ENCODE measurements around the gene ZNF680.

Gene ZNF680

GRCh38 chr7:64603271-64603670 is 40.4 kb upstream of the ZNF680 start:
- H3K4me1 ChIP-seq (ENCODE audit: control insufficient read depth, low read length), result no peaks in the 10 kb centered on the region
- H3F3A ChIP-seq (ENCODE audit: control insufficient read depth, insufficient read depth), result no peaks in the 10 kb centered on the region
- TF ChIP-seq EZH2phosphoT487 (IDR thresholded peaks at IDR 0.05; ENCODE audit: borderline replicate concordance, low read length) (no peak), CTCF (IDR thresholded peaks at IDR 0.05; ENCODE audit: low read depth, low read length, poor library complexity, severe bottlenecking) (no peak)
- H3K79me2 ChIP-seq (ENCODE audit: control insufficient read depth, low read length), result no peaks in the 10 kb centered on the region
- H3K36me3 ChIP-seq (ENCODE audit: control insufficient read depth, low read length), result no peaks in the 10 kb centered on the region
- no peak overlapping the region for H3K4me3 ChIP-seq (ENCODE audit: low read length)
- H3K27ac ChIP-seq (ENCODE audit: low read depth, low read length), result no peak overlapping the region
- no peaks in the 10 kb centered on the region for H3K9me2 ChIP-seq (replicated peaks; ENCODE audit: control insufficient read depth, low read length)
- no peaks in the 10 kb centered on the region for H3K9me3 ChIP-seq (ENCODE audit: control insufficient read depth, insufficient read depth, low read length)
- no peak overlapping the region for H3K4me2 ChIP-seq (ENCODE audit: low read length)
- no peaks in the 10 kb centered on the region for H3K27me3 ChIP-seq (ENCODE audit: control insufficient read depth, low read length)
- no peaks in the 10 kb centered on the region for H4K20me1 ChIP-seq (ENCODE audit: control insufficient read depth, insufficient read depth, low read depth, low read length)

GRCh38 chr7:64602518-64602917 is 39.6 kb upstream of the ZNF680 start:
- TF ChIP-seq EZH2phosphoT487 (IDR thresholded peaks at IDR 0.05; ENCODE audit: borderline replicate concordance, low read length), result no peak
- no peak for TF ChIP-seq CTCF (IDR thresholded peaks at IDR 0.05; ENCODE audit: low read depth, low read length, poor library complexity, severe bottlenecking)
- H4K20me1 ChIP-seq (ENCODE audit: control insufficient read depth, insufficient read depth, low read depth, low read length), result no peaks in the 10 kb centered on the region
- no peak overlapping the region for H3K4me2 ChIP-seq (ENCODE audit: low read length)
- no peaks in the 10 kb centered on the region for H3K27me3 ChIP-seq (ENCODE audit: control insufficient read depth, low read length)
- H3K9me3 ChIP-seq (ENCODE audit: control insufficient read depth, insufficient read depth, low read length), result no peaks in the 10 kb centered on the region
- H3F3A ChIP-seq (ENCODE audit: control insufficient read depth, insufficient read depth), result no peaks in the 10 kb centered on the region
- H3K4me1 ChIP-seq (ENCODE audit: control insufficient read depth, low read length), result no peaks in the 10 kb centered on the region
- no peaks in the 10 kb centered on the region for H3K36me3 ChIP-seq (ENCODE audit: control insufficient read depth, low read length)
- H3K4me3 ChIP-seq (ENCODE audit: low read length), result no peak overlapping the region
- H3K27ac ChIP-seq (ENCODE audit: low read depth, low read length), result no peak overlapping the region
- no peaks in the 10 kb centered on the region for H3K9me2 ChIP-seq (replicated peaks; ENCODE audit: control insufficient read depth, low read length)
- no peaks in the 10 kb centered on the region for H3K79me2 ChIP-seq (ENCODE audit: control insufficient read depth, low read length)

- Histone ChIP-seq H3K79me2 (ENCODE audit: control insufficient read depth, low read length) (no peaks in the 10 kb centered on the region), H3K27ac (ENCODE audit: low read depth, low read length) (no peak overlapping the region), H3K36me3 (ENCODE audit: control insufficient read depth, low read length) (no peaks in the 10 kb centered on the region), H3F3A (ENCODE audit: control insufficient read depth, insufficient read depth) (no peaks in the 10 kb centered on the region), H3K27me3 (ENCODE audit: control insufficient read depth, low read length) (no peaks in the 10 kb centered on the region), H3K9me2 (replicated peaks; ENCODE audit: control insufficient read depth, low read length) (no peaks in the 10 kb centered on the region), H3K4me2 (ENCODE audit: low read length) (no peak overlapping the region), H4K20me1 (ENCODE audit: control insufficient read depth, insufficient read depth, low read depth, low read length) (no peaks in the 10 kb centered on the region), H3K9me3 (ENCODE audit: control insufficient read depth, insufficient read depth, low read length) (no peaks in the 10 kb centered on the region), H3K4me1 (ENCODE audit: control insufficient read depth, low read length) (no peaks in the 10 kb centered on the region), H3K4me3 (ENCODE audit: low read length) (no peak overlapping the region)
- TF ChIP-seq CTCF (IDR thresholded peaks at IDR 0.05; ENCODE audit: low read depth, low read length, poor library complexity, severe bottlenecking) (no peak), EZH2phosphoT487 (IDR thresholded peaks at IDR 0.05; ENCODE audit: borderline replicate concordance, low read length) (no peak)
Observed at GRCh38 chr7:64602086-64602485, 39.2 kb upstream of the ZNF680 start.

GRCh38 chr7:64599359-64599758 is 36.5 kb upstream of the ZNF680 start:
- no peaks in the 10 kb centered on the region for H3K79me2 ChIP-seq (ENCODE audit: control insufficient read depth, low read length)
- no peak overlapping the region for H3K4me3 ChIP-seq (ENCODE audit: low read length)
- no peak overlapping the region for H3K4me2 ChIP-seq (ENCODE audit: low read length)
- no peaks in the 10 kb centered on the region for H3K4me1 ChIP-seq (ENCODE audit: control insufficient read depth, low read length)
- H3K27ac ChIP-seq (ENCODE audit: low read depth, low read length), result no peak overlapping the region
- H3K27me3 ChIP-seq (ENCODE audit: control insufficient read depth, low read length), result no peaks in the 10 kb centered on the region
- H4K20me1 ChIP-seq (ENCODE audit: control insufficient read depth, insufficient read depth, low read depth, low read length), result no peaks in the 10 kb centered on the region
- H3F3A ChIP-seq (ENCODE audit: control insufficient read depth, insufficient read depth), result no peaks in the 10 kb centered on the region
- H3K36me3 ChIP-seq (ENCODE audit: control insufficient read depth, low read length), result no peaks in the 10 kb centered on the region
- TF ChIP-seq CTCF (IDR thresholded peaks at IDR 0.05; ENCODE audit: low read depth, low read length, poor library complexity, severe bottlenecking) (no peak), EZH2phosphoT487 (IDR thresholded peaks at IDR 0.05; ENCODE audit: borderline replicate concordance, low read length) (no peak)
- no peaks in the 10 kb centered on the region for H3K9me2 ChIP-seq (replicated peaks; ENCODE audit: control insufficient read depth, low read length)
- no peaks in the 10 kb centered on the region for H3K9me3 ChIP-seq (ENCODE audit: control insufficient read depth, insufficient read depth, low read length)

Data from DOHH2 (cell line).